HG02840 (cell line): ENCODE results near the gene RBFOX1.

Source experiments
- ATAC-seq: cut with Tn5 transposase; IDR thresholded peaks from one replicate; pipeline ENCODE4 v1.9.1; 2021; ENCODE audit warnings: mild to moderate bottlenecking, moderate library complexity, moderate number of reproducible peaks; ENCODE audit not compliant: unreplicated experiment, low FRiP score

Gene RBFOX1

DNA sequence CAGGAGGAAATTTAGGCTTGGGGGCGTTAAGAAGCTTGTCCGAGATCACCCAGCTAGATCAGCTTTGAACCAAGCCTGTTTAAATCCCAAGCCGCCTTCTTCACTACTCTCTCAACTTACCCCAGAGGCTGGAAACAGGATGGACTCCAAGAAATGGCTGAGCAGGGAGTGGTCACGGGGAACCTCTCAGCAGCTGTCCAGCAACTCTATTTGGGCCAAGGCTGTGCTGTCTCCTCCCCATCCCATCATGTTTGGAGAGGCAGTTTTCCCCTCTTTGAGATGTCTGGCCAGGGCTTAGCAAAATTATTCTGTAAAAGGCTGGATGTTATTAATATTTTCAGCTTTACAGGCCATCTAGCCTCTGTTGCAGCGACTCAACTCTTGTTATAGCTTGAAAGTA, 305.7 kb downstream of the RBFOX1 start:
- ATAC-seq: no peak

DNA sequence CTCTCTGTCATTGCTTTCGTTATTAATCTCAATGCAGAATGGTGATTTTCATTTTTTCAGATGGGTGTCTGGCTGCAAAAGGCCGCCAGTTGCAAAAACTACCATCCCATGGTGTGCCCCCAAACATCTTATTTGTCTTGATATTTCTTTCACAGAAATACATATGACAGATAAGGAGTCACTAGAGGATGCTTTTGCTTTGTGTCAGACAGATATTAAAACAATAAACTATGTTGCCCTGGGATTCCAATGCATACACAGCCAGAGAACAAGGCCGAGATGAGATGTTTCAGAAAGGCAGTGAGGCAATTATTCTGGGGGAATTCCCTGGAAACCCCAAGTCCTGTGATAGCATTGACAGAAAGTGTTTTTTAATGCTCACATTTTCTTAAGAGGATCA, 307.7 kb downstream of the RBFOX1 start:
- no peak for ATAC-seq

DNA sequence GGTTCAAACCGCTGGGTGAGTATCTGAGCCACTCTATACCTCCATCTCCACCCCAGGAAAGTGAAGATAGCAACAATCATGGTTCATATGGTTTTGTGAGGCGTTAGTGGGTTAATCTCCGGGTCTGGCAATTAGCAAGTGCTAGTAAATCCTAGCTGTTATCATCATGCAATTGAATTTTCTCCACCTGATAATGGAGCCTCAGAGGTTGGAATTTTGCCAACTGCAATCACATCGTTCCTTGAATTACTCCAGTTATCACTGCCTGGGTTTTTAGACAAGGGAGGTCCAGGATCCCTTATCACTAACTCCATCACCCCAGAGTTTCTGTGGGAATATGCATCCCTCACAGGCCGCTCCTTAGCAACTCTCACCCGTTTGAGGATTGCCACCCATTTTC, 311.5 kb downstream of the RBFOX1 start:
- no peak for ATAC-seq

DNA sequence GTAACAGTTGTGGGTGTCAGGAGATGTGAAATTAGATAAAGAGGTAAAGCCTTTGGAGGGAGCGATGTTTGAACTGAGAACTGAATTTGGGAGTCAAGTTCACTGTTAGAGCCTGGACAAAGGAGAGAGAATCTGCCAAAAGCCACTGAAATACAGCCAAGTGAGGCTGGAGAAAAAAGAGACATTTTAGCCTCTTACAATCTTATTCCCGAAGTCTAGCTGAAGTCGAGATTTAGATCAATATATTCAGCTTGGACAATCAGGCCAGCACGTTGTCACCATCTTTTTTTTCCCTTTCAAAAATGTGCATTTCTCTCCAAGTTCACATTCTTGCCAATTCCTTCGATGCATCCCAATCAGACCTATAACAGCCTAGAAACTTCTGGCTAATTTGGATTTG, 312.2 kb downstream of the RBFOX1 start:
- ATAC-seq: no peak

DNA sequence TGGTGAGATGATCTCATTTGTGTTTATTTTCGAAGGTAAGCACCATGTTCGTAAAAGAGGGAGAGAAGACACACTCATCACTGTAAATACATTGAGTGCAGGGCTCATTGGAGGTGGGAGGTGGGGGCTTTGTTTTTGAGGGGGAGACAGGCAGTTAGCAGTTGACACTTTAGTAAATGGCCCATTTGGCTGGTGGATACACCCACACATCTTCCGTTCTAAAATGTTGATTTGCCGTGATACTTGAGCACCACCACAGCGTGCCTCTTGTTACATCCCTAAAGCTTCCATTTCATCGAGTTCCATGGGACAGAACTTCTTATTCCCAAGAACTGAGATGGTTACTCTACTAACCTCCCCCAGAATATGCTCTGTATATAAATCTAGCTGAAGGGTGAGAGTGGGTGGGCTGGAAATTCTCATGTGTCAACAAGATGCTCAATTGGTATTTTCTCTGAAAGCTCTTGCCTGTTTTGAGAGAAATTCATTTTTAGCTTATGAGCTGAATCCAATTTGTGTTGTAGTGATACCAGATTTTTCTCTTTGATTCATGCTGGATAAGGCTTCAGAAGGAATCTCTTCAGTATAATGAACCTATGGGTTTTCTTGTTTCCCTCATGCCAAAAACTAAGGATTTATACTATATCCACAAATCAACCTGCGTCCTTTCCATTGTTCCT, 314.3 kb downstream of the RBFOX1 start:
- ATAC-seq: no peak

DNA sequence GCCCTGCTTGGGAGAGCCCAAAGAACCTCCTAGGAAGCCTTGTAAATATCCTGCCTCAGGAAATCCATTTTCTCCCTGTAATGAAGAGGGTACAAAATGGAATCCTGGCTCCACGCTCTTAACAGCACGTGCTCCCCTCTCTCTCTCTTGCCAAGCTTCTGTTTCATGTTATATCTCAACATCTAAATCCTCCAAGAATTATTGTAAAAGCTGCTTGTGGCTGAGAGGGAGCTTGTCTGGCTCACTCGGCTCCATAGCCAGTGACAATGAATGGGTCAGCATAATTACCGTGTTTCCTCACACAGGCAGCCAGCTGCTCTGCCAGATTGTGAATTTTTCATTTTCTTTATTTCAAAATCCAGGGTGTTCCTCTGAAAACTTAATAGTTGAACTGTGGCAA, 317.8 kb downstream of the RBFOX1 start:
- no peak for ATAC-seq

DNA sequence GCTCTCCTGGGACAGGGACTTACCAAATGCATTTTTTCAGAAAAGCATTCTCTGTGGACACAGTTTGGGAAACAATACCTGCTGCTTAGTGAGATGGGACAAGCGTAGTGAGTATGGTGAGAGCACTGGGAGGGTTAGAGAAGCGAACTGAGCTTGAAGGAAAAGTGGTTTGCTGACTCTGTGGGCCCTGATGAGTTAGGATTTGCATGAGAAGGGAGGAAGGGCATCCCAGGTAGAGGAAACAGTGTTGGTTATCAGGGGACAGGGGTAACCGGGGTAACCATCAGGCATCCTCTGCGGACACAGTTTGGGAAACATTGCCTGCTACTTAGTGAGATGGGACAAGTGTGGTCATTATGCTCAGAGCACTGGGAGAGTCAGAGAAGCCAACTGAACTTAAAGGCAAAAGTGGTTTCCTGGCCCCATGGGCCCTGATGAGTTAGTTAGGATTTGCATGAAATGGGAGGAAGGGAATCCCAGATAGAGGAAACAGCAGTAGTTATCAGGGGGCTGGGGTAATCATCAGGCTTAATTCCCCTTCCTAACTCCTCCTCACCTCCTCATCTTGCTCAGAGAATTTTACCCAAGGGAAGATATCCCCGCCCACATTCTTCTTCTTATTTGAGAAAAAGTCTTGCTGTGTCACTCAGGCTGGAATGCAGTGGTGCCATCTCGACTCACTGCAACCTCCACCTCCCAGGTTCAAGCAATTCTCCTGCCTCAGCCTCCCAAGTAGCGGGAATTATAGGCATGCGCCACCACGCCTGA, 319.3 kb downstream of the RBFOX1 start:
- no peak for ATAC-seq

DNA sequence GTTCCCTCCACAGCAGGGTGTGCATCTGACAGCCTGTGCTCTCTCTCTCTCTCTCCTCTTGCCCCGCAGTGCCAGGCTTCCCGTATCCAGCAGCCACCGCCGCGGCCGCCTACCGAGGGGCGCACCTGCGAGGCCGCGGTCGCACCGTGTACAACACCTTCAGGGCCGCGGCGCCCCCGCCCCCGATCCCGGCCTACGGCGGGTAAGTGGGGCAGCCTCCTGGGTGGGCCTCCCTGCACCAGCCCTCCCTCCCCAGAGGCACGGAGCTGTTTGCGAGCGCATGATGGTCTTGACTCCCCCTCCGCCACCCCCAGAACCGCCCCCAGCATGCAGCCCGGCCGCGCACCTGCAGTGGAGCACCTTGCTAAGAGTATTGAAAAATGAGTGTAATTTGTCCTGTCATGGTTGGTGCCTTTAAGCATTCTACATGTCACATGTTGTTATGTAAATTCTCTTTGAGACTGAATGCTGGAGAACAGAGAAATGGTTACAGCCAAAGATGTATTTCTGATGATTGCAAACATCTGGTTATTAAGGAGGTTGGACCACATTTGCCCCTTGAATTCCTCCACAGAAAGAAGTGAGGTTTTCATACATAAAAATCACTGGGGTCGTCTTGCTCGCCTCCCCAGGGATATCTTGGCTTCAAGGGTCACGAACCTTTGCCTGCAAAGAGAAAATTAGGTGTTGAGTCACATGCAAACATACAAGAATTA, 321.3 kb downstream of the RBFOX1 start:
- no peak for ATAC-seq

DNA sequence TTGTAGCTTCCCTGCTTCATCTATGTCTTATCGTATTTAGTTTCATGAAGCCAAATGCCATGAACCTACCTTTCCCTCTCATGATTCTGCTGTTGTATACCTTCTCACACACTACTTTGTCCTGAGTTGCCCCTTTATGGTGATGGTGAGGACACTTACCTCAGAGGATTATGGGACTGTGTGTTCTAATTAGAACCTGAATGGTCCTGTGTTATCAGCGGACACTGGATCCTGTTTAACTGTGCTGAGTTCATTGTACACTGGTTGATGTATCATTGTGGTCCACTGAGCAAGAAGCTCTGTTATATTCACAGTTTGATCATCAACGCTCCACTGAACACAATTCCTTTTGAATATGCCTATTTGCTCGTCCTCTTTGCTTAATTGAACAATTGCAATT, 343.0 kb downstream of the RBFOX1 start:
- ATAC-seq: no peak

DNA sequence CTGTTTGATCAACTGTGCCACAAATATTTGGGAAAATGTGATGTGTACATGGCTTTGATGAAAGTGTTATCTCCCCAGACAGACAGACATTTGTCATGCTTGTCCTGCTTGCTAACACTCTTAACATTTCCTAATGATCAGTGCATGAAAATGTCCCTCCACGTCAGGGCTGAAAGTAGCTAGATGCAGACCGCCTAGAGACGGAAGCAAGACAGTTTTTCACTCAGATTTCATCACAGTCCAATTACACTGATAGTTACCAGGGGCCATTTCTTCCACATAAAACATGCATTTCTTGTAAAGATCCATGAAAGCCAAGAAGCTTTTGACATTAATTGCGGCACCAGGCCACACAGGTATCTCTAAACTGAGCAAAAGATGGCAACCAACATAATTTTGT, 347.7 kb downstream of the RBFOX1 start:
- no peak for ATAC-seq

DNA sequence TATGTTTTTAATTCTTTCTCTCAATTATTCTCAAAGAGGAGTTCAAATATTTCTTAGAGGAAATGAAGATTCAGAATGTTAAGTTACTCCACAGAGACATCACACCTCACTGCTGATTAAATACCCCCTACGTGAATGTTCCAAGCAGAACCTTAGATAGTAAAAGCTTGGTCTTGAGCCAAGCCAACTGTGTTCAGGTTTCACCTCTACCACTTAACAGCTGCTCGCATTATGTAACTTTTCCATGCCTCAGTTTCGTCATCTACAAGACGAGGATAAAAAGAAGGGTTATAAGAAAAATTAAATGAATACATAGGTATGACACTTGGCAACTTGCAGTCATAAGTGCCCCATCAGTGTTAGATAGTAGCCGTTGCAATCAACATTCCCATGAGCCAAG, 356.2 kb downstream of the RBFOX1 start:
- no peak for ATAC-seq

DNA sequence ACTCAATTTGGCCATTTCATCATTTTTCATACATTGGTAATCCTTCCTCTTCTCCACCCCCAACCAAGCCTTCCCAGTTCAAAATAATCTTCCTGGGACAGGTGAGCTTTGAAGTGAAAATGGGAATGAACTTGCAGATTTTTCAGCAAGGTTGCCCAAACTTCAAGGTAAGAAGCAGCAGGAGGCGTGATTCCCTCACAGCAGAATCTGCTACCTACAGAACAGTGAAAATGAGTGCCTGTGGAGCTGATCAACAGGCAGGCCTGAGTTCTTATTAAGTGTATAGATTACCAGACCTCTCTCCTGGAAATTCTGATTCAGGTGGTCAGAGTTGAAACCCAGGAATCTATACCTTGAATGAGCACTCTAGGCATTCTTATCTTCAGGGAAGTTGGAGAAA, 356.6 kb downstream of the RBFOX1 start:
- no peak for ATAC-seq

DNA sequence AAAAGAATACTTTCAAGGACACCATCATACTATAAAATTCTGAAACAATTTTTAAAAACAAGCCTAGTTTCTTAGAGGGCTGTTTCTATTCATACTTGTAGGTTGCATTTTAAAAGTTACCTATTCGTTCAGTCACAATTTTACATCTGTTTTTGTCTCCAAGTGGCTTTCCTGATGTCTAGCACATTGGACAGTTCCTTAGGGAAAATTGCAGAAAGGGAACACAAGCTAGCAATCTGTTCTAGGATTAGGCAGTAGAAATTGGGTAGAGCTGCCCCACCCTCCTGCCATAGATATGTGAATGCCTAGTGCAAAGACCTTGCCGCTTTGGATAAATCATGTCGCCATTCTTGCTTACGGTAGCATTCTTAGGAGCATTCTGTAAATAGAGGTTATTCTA, 358.9 kb downstream of the RBFOX1 start:
- ATAC-seq: no peak

DNA sequence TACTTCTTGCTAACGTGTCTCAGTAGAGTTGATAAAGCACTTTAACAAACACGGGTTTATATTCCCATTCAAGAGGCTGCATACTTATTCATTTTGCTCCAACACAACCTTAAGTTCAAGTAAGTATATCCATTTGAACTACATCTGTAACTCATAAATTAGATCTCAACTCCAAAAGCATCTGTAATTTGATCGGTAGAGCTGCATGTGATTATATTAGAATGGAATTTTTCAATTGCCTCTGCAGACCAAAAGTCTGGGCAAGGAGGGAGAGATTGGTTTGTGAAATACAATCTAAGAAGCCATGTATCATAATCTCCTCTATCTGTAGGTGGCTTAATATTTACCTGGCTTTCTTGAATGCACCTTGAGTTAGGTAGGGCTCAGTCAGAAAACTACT, 371.0 kb downstream of the RBFOX1 start:
- ATAC-seq: no peak

DNA sequence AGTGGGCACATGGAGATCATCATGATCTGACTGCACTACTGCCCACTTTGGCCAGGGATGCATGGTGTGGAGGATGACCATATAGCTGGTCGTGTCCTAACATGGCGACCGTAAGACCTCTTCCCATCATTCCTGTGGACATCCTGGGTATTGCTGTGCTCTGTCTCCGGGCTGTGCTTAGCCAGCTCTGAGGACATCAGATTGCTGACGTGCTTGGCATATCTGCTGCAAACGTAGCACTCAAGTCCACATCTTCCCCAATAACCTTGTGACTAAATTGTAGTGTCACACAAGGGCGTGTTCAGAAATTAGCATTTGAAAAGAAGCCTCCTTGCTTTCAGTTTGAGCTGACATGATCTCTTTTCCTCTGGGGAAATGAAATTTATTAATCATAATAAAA, 373.2 kb downstream of the RBFOX1 start:
- ATAC-seq: no peak

DNA sequence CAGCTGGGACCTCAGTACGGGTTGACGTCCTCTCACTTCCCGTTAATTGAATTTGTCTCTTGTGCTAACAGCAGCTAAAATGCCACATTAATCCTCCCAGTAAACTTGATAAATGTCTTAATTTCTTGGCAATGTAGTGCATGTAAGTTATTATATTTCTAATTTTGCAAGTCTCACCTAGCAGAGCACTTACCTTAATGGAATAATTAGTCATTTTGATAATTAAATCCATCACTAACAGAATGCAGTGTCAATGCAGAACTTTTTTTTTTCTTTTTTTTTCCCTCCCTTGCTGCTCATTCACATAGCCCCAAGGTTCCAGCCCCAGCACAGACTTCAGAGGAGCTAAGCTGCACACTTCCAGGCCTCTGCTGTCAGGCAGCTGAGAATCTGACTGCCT, 376.5 kb downstream of the RBFOX1 start:
- ATAC-seq: no peak

DNA sequence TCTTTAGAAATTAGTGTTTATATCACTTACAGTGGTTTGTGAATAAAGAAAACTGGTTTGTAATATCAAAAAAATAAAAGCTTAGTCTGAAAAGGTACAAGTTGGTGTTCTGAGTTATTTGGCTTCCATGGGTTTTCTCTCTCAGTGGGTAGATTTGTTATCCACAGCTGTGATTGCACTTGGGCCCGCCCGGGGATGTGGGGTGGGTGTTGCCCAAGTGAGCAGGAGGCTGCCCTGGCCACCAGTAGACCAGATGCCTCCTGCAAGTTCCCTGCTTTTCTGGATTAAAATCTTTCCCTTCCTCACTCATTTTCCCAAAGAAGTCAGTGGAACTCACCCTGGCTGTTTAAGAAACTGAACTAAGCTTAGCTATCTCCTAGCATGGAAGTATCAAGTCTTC, 380.6 kb downstream of the RBFOX1 start:
- no peak for ATAC-seq

DNA sequence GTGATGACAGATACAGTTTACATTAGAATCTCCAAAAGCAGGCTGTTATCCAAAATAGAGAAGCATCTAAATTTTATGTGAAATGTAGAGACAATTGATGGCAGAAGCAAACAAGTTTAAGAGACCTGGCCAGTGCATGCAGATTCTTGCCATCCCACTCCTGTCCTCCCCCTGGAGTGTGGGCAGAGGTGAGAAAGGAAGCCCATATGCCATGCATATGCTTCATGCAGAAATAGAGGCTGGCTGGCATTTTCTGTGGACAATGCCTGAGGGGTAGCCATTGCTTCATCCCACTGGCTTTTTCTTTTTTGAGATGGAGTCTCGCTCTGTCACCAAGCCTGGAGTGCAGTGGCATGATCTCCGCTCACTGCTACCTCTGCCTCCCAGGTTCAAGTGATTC, 382.1 kb downstream of the RBFOX1 start:
- ATAC-seq: no peak

DNA sequence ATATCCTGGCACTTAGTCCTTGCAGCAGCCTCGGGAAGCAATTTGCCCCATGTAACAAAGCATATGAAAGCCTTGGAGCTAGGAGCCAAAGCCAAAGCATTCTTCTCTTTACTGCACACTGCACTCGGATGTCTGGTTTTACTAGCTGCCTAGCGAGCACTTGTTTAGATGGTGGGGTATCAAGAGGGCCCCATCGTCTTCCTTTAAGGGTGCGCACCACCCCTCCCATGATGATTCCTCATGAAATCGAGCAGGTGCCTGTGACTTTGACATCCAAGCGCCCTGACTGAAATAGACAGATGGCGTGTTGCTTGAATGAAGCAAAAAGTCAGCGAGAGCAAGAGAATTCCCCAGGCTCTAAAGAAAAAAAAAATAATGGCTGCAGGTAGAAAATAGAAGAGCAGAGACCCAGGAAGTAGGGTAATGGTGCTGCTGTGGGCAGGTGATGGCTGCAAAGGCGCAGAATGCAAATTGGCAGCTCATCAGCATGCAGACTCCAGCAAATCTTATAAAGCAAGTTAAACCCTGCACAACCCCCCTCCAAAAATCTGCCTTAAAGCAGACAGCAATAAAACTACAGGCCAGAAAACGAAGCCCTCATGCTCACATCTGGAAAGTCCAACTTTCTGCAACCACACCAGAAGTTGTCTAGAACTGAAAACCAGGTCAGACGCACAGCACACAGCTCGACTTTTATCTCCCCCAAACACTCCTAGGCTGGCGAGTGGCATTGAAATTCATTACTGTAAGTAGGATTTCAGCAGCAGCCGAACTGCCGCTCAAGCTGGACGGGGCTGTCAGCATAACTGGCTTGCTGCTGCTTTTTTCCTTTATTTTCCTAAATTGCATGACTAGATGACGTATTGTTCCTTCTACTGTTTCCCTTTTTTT, 384.3 kb downstream of the RBFOX1 start:
- ATAC-seq: no peak

DNA sequence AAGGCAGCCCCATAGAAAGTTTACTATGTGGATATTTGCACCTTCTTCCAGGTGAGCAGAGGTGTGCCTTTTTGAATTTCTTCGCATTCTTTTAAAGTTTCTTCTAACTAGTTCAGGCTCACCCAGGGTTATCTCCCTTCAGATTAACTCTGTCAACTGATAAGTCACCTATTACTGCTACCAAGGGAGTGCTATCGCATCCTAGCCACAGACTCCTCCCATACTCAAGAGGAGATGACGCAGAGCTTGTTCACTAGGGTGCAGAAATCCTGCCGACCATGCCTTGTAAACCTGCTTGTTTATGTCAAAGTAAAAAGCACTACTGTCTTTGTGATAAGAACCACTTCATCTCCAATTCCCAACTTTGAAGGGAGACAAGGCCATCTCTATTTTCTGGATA, 390.1 kb downstream of the RBFOX1 start:
- no peak for ATAC-seq

DNA sequence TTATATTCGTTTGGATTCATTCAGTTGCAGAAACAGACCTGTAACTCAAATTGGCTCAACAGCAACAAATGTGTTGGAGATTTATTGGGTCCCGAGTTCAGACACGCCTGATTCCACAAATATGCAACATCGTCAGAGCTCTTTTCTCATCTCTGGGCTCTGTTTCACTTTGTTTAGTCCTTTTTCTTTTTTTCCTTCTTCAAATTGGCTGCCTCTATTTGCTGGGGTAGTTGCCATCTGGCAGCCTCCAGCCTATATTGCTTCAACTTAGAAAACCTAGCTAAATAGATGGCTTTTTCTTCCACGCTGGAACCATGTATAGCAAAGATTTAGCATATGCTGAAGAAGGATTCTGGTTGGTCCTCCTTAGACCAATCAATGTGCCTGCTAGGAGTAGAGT, 398.5 kb downstream of the RBFOX1 start:
- ATAC-seq: no peak
